Nephron progenitor cell (in vitro differentiated cells): Measurements from ENCODE around the gene SHC3.

Experiments used
- DNase-seq: peaks from one replicate; pipeline ENCODE4 v3.0.0; 2021
- H3K27ac Mint-ChIP-seq: 2 replicates; pipeline ENCODE4 v1.8.0; 2021; ENCODE audit warnings: mild to moderate bottlenecking, moderate library complexity, mixed read lengths
- H3K27me3 Mint-ChIP-seq: 2 replicates; pipeline ENCODE4 v1.8.0; 2021; ENCODE audit warnings: mild to moderate bottlenecking, low read depth, mixed read lengths; ENCODE audit not compliant: poor library complexity
- H3K36me3 Mint-ChIP-seq: 2 replicates; pipeline ENCODE4 v1.8.0; 2021; ENCODE audit warnings: low read depth, mixed read lengths
- H3K4me1 Mint-ChIP-seq: 2 replicates; pipeline ENCODE4 v1.8.0; 2021; ENCODE audit warnings: mixed read lengths
- H3K4me3 Mint-ChIP-seq: 2 replicates; pipeline ENCODE4 v1.8.0; 2021; ENCODE audit warnings: mild to moderate bottlenecking, moderate library complexity, mixed read lengths
- H3K9me3 Mint-ChIP-seq: 2 replicates; pipeline ENCODE4 v1.8.0; 2021; ENCODE audit warnings: mild to moderate bottlenecking, moderate library complexity, mixed read lengths
- CTCF ChIP-seq: fragments of 200-600 bp; sonication (generic); IDR thresholded peaks from 2 replicates; pipeline ENCODE4 v1.5.0; 2021; ENCODE audit warnings: antibody characterized with exemption

SHC3 gene

GRCh38 chr9:89137542-89138462 lies 40.8 kb downstream of the SHC3 start:
- no peak for DNase-seq
- no peak overlapping the region for H3K4me3 Mint-ChIP-seq
- no peaks in the 10 kb centered on the region for H3K4me1 Mint-ChIP-seq
- H3K27ac Mint-ChIP-seq = no peak overlapping the region
- peaks cover 3% of the 10 kb centered on the region for H3K27me3 Mint-ChIP-seq
- no peak for TF ChIP-seq CTCF
- H3K9me3 Mint-ChIP-seq = peaks cover 43% of the 10 kb centered on the region
- H3K36me3 Mint-ChIP-seq = no peaks in the 10 kb centered on the region

- Mint-ChIP-seq H3K4me3 (no peak overlapping the region), H3K36me3 (no peaks in the 10 kb centered on the region), H3K27me3 (no peaks in the 10 kb centered on the region), H3K27ac (no peak overlapping the region), H3K9me3 (peaks cover 60% of the 10 kb centered on the region), H3K4me1 (no peaks in the 10 kb centered on the region)
- no peak for TF ChIP-seq CTCF
- DNase-seq = no peak
These were observed 42.9 kb downstream of the SHC3 start for GRCh38 chr9:89135591-89136166.

GRCh38 chr9:89134709-89135108 lies 43.9 kb downstream of the SHC3 start:
- H3K9me3 Mint-ChIP-seq = peaks cover 64% of the 10 kb centered on the region
- H3K27ac Mint-ChIP-seq = no peak overlapping the region
- TF ChIP-seq CTCF = no peak
- DNase-seq = no peak
- H3K36me3 Mint-ChIP-seq = no peaks in the 10 kb centered on the region
- no peaks in the 10 kb centered on the region for H3K4me1 Mint-ChIP-seq
- H3K4me3 Mint-ChIP-seq = no peak overlapping the region
- H3K27me3 Mint-ChIP-seq = no peaks in the 10 kb centered on the region

- no peak for DNase-seq
- Mint-ChIP-seq H3K4me1 (no peaks in the 10 kb centered on the region), H3K27me3 (peaks cover 9% of the 10 kb centered on the region), H3K9me3 (peaks cover 37% of the 10 kb centered on the region), H3K36me3 (no peaks in the 10 kb centered on the region), H3K27ac (no peak overlapping the region), H3K4me3 (no peak overlapping the region)
- TF ChIP-seq CTCF = no peak
These were observed 55.7 kb downstream of the SHC3 start for GRCh38 chr9:89122949-89123348.

GRCh38 chr9:89120704-89121103 lies 57.9 kb downstream of the SHC3 start:
- H3K27ac Mint-ChIP-seq = no peak overlapping the region
- no peaks in the 10 kb centered on the region for H3K4me1 Mint-ChIP-seq
- peaks cover 9% of the 10 kb centered on the region for H3K27me3 Mint-ChIP-seq
- no peaks in the 10 kb centered on the region for H3K36me3 Mint-ChIP-seq
- DNase-seq = no peak
- TF ChIP-seq CTCF = no peak
- no peak overlapping the region for H3K4me3 Mint-ChIP-seq
- peaks cover 14% of the 10 kb centered on the region for H3K9me3 Mint-ChIP-seq
